NCI-H82 treated with DMSO at 0.1 percent for 48 hours (cell line): ENCODE data around the gene GNA15.

ENCODE experiments used
- DNase-seq: peaks from one replicate; lab custom pipeline; 2025; ENCODE audit not compliant: unreplicated experiment; lab: John Stamatoyannopoulos, UW

The GNA15 gene

DNA sequence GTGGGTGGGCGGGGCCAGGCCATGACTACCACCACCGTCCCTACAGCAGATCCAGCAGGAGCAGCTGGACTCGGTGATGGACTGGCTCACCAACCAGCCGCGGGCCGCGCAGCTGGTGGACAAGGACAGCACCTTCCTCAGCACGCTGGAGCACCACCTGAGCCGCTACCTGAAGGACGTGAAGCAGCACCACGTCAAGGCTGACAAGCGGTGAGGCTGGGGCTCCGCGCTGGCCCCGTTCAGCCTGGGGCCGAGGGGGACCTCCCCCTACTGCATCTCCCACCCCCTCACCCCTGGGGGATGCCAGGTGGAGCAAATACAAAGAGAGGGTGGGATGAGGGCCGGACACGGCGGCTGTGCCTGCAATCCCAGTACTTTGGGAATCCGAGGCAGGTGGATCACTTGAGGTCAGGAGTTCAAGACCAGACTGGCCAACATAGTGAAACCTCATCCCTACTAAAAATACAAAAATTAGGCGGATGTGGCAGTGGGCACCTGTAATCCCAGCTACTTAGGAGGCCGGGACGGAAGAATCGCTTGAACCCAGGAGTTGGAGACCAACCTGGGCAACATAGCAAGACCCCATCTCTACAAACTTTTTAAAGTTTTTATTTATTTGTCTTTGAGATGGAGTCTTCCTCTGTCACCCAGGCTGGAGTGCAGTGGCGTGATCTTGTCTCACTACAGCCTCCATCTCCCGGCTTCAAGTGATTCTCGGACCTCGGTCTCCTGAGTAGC lies 70.6 kb downstream of the GNA15 start:
- no peak for DNase-seq

DNA sequence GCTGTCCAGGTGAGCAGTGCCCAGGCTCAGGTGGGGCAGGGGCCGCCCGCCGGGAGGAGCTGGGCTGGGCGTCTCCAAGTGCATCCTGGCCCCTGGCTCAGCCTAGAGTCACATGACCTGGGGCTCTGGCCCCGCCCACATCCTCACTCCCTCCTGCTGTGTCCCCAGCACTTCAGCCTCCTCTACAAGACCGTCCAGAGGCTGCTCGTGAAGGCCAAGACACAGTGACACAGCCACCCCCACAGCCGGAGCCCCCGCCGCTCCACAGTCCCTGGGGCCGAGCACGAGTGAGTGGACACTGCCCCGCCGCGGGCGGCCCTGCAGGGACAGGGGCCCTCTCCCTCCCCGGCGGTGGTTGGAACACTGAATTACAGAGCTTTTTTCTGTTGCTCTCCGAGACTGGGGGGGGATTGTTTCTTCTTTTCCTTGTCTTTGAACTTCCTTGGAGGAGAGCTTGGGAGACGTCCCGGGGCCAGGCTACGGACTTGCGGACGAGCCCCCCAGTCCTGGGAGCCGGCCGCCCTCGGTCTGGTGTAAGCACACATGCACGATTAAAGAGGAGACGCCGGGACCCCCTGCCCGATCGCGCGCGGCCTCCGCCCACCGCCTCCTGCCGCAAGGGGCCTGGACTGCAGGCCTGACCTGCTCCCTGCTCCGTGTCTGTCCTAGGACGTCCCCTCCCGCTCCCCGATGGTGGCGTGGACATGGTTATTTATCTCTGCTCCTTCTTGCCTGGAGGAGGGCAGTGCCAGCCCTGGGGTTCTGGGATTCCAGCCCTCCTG lies 71.8 kb downstream of the GNA15 start:
- DNase-seq: no peak

DNA sequence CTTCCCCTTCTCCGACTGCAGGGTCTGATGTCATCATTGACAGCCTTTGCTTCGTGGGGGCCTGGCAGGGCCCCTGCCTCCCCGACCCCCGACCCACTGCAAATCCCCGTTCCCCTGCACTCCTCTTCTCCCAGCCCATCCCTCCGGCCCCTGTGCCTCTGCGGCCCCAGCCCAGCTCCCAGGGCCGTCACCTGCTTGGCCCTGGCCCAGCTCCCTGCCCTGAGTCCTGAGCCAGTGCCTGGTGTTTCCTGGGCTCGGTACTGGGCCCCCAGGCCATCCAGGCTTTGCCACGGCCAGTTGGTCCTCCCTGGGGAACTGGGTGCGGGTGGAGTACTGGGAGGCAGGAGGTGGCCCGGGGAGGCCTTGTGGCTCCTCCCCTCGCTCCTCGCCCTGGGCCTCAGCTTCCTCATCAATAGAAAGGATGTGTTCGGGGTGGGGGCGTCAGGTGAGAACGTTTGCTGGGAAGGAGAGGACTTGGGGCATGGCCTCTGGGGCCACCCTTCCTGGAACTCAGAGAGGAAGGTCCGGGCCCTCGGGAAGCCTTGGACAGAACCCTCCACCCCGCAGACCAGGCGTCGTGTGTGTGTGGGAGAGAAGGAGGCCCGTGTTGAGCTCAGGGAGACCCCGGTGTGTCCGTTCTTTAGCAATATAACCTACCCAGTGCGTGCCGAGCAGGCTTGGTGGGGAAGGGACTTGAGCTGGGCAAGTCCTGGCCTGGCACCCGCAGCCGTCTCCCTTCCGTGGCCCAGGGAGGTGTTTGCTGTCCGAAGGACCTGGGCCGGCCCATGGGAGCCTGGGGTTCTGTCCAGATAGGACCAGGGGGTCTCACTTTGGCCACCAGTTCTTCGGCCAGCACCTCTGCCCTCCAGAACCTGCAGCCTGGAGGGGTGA lies 72.7 kb downstream of the GNA15 start:
- no peak for DNase-seq

DNA sequence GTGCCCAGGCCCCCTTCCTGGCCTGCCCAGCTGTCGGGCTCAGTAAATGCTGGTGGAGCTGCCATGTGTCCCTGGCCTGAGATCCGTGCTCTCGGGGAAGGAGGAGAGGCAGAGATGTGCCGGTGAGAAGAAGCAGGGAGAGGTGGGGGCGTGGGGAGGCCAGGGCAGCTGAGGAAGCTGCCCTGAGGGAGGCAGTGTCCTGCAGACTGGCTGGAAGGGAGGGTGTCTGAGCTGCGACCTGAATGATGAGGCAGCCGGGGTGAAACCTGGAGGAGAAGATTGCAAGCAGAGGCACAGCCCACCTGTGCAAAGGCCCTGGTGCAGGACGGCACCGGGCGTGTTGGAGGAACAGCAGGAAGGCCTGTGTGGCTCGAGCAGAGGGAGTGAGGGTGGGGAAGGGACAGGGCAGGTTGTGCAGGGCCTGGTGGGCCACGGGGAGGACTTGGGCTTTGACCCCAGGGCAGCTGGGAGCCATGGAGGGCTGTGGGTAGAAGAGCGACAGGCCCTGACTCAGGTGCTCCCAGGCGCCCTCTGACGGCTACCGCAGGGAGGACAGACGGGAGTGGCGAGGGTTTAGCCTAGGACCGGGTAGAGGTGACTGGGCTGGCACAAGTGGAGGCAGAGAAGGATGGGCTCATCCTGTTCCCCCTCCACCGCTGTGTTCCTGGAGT lies 74.6 kb downstream of the GNA15 start:
- no peak for DNase-seq

DNA sequence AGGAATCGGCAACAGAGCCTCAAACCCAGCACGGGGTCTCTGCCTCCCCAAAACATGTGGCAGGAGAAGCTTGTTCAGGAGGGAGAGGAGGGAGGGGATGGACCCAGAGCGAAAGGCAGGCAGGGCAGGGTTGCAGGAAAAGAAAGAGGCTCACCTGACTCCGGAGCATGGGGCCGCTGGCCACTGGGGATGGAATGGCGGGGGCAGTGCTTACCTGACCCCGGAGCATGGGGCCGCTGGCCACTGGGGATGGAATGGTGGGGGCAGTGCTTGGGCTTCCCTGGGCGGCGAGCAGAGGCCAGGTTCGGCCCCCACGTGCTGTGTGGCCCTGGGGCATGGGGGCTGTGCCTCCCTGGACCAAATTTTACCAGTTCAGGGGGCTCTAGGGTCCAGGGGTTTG lies 75.4 kb downstream of the GNA15 start:
- no peak for DNase-seq

DNA sequence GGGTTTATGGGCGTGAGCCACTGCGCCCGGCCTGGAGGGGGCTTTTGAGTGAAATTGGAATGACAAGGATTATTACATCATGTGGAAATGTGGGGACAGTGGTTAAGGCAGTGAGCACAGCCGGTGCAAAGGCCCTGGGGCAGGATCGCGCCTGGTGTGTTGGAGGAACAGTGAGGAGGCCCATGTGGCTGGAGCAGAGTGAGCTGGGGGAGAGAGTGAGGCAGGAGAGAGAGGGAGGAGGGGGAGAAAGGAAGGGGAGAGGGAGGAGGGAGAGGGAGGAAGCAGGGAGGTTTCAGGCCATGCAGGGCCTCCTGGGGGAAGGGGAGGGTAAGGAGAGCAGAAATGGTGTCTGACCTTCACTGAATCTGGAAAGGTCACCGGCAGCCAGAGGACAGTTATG lies 77.3 kb downstream of the GNA15 start:
- DNase-seq: no peak
